Astrocyte (in vitro differentiated cells and primary cell): Measurements from ENCODE around the gene TRIM61. TPM values are rescaled to one million over a fixed set of nuclear protein-coding genes. Genes with fewer than 3 reads are reported as not detected.
A peak's percentile ranks its signal among the peaks of the same experiment; 100 is the strongest.
"Not testable (repeated sequence)": the region's sequence is repeated elsewhere in the genome, so short reads cannot be mapped to it uniquely, and the experiment has no call there.

Source experiments
- DNase-seq: peaks from one replicate; pipeline ENCODE4 v3.0.0-alpha.2; 2010; ENCODE audit warnings: low read depth
- FAIRE-seq: peaks from 2 replicates; lab custom pipeline; 2011; peaks lifted over from hg19 to GRCh38; lab: Jason Lieb, UNC
- H2AFZ ChIP-seq: 2 replicates; pipeline ENCODE4 v1.6.0; 2012; ENCODE audit warnings: low read depth, low read length, inconsistent platforms
- H3K27ac ChIP-seq: 2 replicates; pipeline ENCODE4 v1.5.1; 2011; ENCODE audit warnings: low read depth, low read length, inconsistent platforms
- H3K27me3 ChIP-seq: 2 replicates; pipeline ENCODE4 v1.6.0; 2011; ENCODE audit warnings: low read length, inconsistent platforms; ENCODE audit not compliant: insufficient read depth
- H3K36me3 ChIP-seq: 2 replicates; pipeline ENCODE4 v1.5.1; 2011; ENCODE audit warnings: low read length, inconsistent platforms; ENCODE audit not compliant: insufficient read depth
- H3K4me1 ChIP-seq: 2 replicates; pipeline ENCODE4 v1.5.1; 2011; ENCODE audit warnings: low read length, inconsistent platforms; ENCODE audit not compliant: insufficient read depth
- H3K4me2 ChIP-seq: 2 replicates; pipeline ENCODE4 v1.6.0; 2012; ENCODE audit warnings: low read length, inconsistent platforms
- H3K4me3 ChIP-seq: 2 replicates; pipeline ENCODE4 v1.5.1; 2011; ENCODE audit warnings: low read depth, mild to moderate bottlenecking, low read length, inconsistent platforms; ENCODE audit not compliant: insufficient read depth
- H3K79me2 ChIP-seq: 2 replicates; pipeline ENCODE4 v1.6.0; 2012; ENCODE audit warnings: mild to moderate bottlenecking, low read length, inconsistent platforms; ENCODE audit not compliant: insufficient read depth
- H3K9ac ChIP-seq: 2 replicates; pipeline ENCODE4 v1.6.0; 2012; ENCODE audit warnings: mild to moderate bottlenecking, low read length, inconsistent platforms
- H3K9me3 ChIP-seq: 2 replicates; pipeline ENCODE4 v1.5.1; 2012; ENCODE audit warnings: low read depth, mild to moderate bottlenecking, low read length, inconsistent platforms; ENCODE audit not compliant: insufficient read depth
- H4K20me1 ChIP-seq: 2 replicates; pipeline ENCODE4 v1.6.0; 2012; ENCODE audit warnings: low read length, inconsistent platforms; ENCODE audit not compliant: insufficient read depth
- H3K27ac Mint-ChIP-seq: one replicate; pipeline ENCODE4 v1.8.0; 2021; ENCODE audit warnings: mild to moderate bottlenecking, mixed read lengths; ENCODE audit not compliant: unreplicated experiment
- H3K27me3 Mint-ChIP-seq: one replicate; pipeline ENCODE4 v1.8.0; 2021; ENCODE audit warnings: low read depth, mixed read lengths; ENCODE audit not compliant: unreplicated experiment
- H3K36me3 Mint-ChIP-seq: one replicate; pipeline ENCODE4 v1.8.0; 2021; ENCODE audit warnings: low read depth, mixed read lengths; ENCODE audit not compliant: unreplicated experiment
- H3K4me1 Mint-ChIP-seq: one replicate; pipeline ENCODE4 v1.8.0; 2021; ENCODE audit warnings: low read depth, mixed read lengths; ENCODE audit not compliant: unreplicated experiment
- H3K4me3 Mint-ChIP-seq: one replicate; pipeline ENCODE4 v1.8.0; 2021; ENCODE audit warnings: mild to moderate bottlenecking, moderate library complexity, mixed read lengths; ENCODE audit not compliant: unreplicated experiment
- H3K9me3 Mint-ChIP-seq: one replicate; pipeline ENCODE4 v1.8.0; 2021; ENCODE audit warnings: mild to moderate bottlenecking, mixed read lengths; ENCODE audit not compliant: unreplicated experiment
- CTCF ChIP-seq: IDR thresholded peaks from 2 replicates; pipeline ENCODE4 v1.5.1; 2011; ENCODE audit warnings: low read depth, mild to moderate bottlenecking, inconsistent platforms, low read length, moderate library complexity; ENCODE audit not compliant: insufficient read depth
- EZH2 ChIP-seq: IDR thresholded peaks from 2 replicates; pipeline ENCODE4 v1.6.1; 2012; ENCODE audit warnings: mild to moderate bottlenecking, low read length, inconsistent platforms; ENCODE audit not compliant: insufficient read depth
- total RNA-seq: library from RNA; stranded (reverse); gene quantifications from 2 replicates; pipeline ENCODE4 v1.2.1, GENCODE V29; 2021

TRIM61 gene
- total RNA-seq, 1 donor from 2014 or later, result 2.2 TPM

- no peak overlapping the region for H3K27ac ChIP-seq
- no peaks in the 10 kb centered on the region for H3K9me3 ChIP-seq
- no peaks in the 10 kb centered on the region for H3K36me3 ChIP-seq
- DNase-seq (no peak), FAIRE-seq (no peak)
- H3K4me2 ChIP-seq, result no peak overlapping the region
- no peak overlapping the region for H3K9ac ChIP-seq
- no peak overlapping the region for H2AFZ ChIP-seq
- no peak overlapping the region for H3K4me3 Mint-ChIP-seq
- no peaks in the 10 kb centered on the region for H3K4me1 ChIP-seq
- H3K4me3 ChIP-seq, result no peak overlapping the region
- TF ChIP-seq EZH2, result no peak
- no peak for TF ChIP-seq CTCF
- no peak overlapping the region for H3K27ac Mint-ChIP-seq
- no peaks in the 10 kb centered on the region for H3K36me3 Mint-ChIP-seq
- no peaks in the 10 kb centered on the region for H3K27me3 Mint-ChIP-seq
- H3K27me3 ChIP-seq, result no peaks in the 10 kb centered on the region
- H3K79me2 ChIP-seq, result no peaks in the 10 kb centered on the region
- no peaks in the 10 kb centered on the region for H4K20me1 ChIP-seq
- H3K4me1 Mint-ChIP-seq, result peaks cover 13% of the 10 kb centered on the region
- H3K9me3 Mint-ChIP-seq, result peaks cover 2% of the 10 kb centered on the region
Observed at GRCh38 chr4:164933244-164933643, 44.2 kb downstream of the TRIM61 start.

- H4K20me1 ChIP-seq, result no peaks in the 10 kb centered on the region
- H3K4me1 ChIP-seq, result no peaks in the 10 kb centered on the region
- H3K36me3 ChIP-seq, result no peaks in the 10 kb centered on the region
- Mint-ChIP-seq H3K27ac (no peak overlapping the region), H3K4me1 (peaks cover 16% of the 10 kb centered on the region), H3K9me3 (peaks cover 2% of the 10 kb centered on the region), H3K4me3 (no peak overlapping the region), H3K36me3 (no peaks in the 10 kb centered on the region), H3K27me3 (no peaks in the 10 kb centered on the region)
- no peak overlapping the region for H2AFZ ChIP-seq
- no peak overlapping the region for H3K9ac ChIP-seq
- H3K79me2 ChIP-seq, result no peaks in the 10 kb centered on the region
- no peak for FAIRE-seq
- no peak overlapping the region for H3K27ac ChIP-seq
- no peaks in the 10 kb centered on the region for H3K27me3 ChIP-seq
- H3K9me3 ChIP-seq, result no peaks in the 10 kb centered on the region
- H3K4me2 ChIP-seq, result no peak overlapping the region
- no peak for DNase-seq
- TF ChIP-seq EZH2 (no peak), CTCF (no peak)
- no peak overlapping the region for H3K4me3 ChIP-seq
Observed at GRCh38 chr4:164931551-164932324, 45.7 kb downstream of the TRIM61 start.

GRCh38 chr4:164930647-164931046 lies 46.8 kb downstream of the TRIM61 start:
- Histone ChIP-seq H3K9me3 (no peaks in the 10 kb centered on the region), H3K9ac (no peak overlapping the region), H2AFZ (no peak overlapping the region), H3K27ac (no peak overlapping the region), H3K27me3 (no peaks in the 10 kb centered on the region), H3K4me3 (no peak overlapping the region), H3K4me2 (no peak overlapping the region), H4K20me1 (no peaks in the 10 kb centered on the region), H3K79me2 (no peaks in the 10 kb centered on the region), H3K4me1 (no peaks in the 10 kb centered on the region), H3K36me3 (no peaks in the 10 kb centered on the region)
- Mint-ChIP-seq H3K4me1 (peaks cover 16% of the 10 kb centered on the region), H3K9me3 (peaks cover 2% of the 10 kb centered on the region), H3K27me3 (no peaks in the 10 kb centered on the region), H3K27ac (no peak overlapping the region), H3K4me3 (no peak overlapping the region), H3K36me3 (no peaks in the 10 kb centered on the region)
- TF ChIP-seq EZH2, result no peak
- TF ChIP-seq CTCF, result no peak
- FAIRE-seq (no peak), DNase-seq (no peak)

- not testable (repeated sequence) for H3K9me3 ChIP-seq, H3K9ac ChIP-seq, DNase-seq, H3K4me2 ChIP-seq, H3K36me3 Mint-ChIP-seq, H3K4me3 Mint-ChIP-seq, H2AFZ ChIP-seq, H3K27ac ChIP-seq, H3K27me3 ChIP-seq, H3K36me3 ChIP-seq, H3K27ac Mint-ChIP-seq, H3K4me3 ChIP-seq, H4K20me1 ChIP-seq, H3K9me3 Mint-ChIP-seq, H3K27me3 Mint-ChIP-seq, H3K4me1 ChIP-seq, H3K79me2 ChIP-seq
- peak; percentile 83 for FAIRE-seq
- H3K4me1 Mint-ChIP-seq, result peaks cover 20% of the 10 kb centered on the region
Observed at GRCh38 chr4:164927101-164927500, 50.4 kb downstream of the TRIM61 start.
